Left renal pelvis (tissue), 4 donors: ENCODE measurements around the gene NAB1. TPM values are rescaled to one million over a fixed set of nuclear protein-coding genes. Genes with fewer than 3 reads are reported as not detected.

Experiments used
- polyA plus RNA-seq, 4 donors: library from polyadenylated mRNA; unstranded; fragments of 120-200 nt; gene quantifications; one replicate each; pipeline ENCODE4 v1.2.1, GENCODE V29; 2013; ENCODE audit not compliant: insufficient read length in 4 of 4

The NAB1 gene
- polyA plus RNA-seq, 4 donors = 69.0 to 81.7 (median 74.0) TPM

Other genes with a start within 250 kb of the NAB1 start
- gene MFSD6, start 240.7 kb upstream of the NAB1 start, polyA plus RNA-seq = 10 to 100 TPM in 3 of 4 donors, 1 to 10 TPM in 1; 8.1 to 16.7 (median 15.5) TPM
- 10 to 100 TPM; 10.7 to 14.4 (median 13.0) TPM for gene NEMP2, start 114.4 kb upstream of the NAB1 start, polyA plus RNA-seq
- gene GLS, start 231.7 kb downstream of the NAB1 start, polyA plus RNA-seq = 100 to 1,000 TPM in 3 of 4 donors, 10 to 100 TPM in 1; 82.9 to 313 (median 257) TPM